NCI-H748 treated with DMSO at 0.1 percent for 48 hours (cell line): ENCODE results near the gene HEATR3.

ENCODE experiments used
- DNase-seq: peaks from one replicate; lab custom pipeline; 2025; lab: John Stamatoyannopoulos, UW

Gene HEATR3, protein sequence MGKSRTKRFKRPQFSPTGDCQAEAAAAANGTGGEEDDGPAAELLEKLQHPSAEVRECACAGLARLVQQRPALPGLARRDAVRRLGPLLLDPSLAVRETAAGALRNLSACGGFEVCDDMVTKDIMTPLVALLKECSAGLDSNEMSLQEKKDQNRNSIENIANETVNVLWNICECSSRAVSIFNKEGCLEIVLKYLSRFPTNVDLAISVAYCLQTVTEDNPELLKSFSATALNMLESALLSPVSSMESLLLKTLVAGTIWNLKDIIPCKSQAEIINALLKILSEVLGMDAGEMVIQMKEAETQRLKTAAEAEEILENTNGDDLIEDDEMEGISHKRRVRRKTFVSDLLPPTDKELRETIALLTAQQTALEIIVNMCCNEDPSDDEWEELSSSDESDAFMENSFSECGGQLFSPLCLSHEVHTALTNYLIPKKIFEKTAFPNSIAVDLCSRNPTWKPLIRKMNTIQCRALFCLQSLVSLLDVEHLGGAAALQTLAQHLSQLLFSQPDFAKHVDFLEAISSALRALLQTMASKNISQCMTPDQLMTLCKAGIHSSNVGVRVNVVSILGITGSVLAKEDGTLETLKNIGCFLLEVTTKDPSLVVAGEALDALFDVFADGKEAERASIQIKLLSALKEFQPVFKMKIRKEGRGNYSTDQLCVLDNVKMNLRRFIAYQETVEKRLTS

GRCh38 chr16:50065624-50066481 lies at the start of gene HEATR3:
Gene HEATR3 (plus strand): TSS chr16:50065970. CDS start chr16:50066132, 162 bp downstream.
- peak; percentile 67 for DNase-seq

- no peak for DNase-seq
Measured at GRCh38 chr16:50017553-50017952, 48.2 kb upstream of the HEATR3 start.

- no peak for DNase-seq
Measured at GRCh38 chr16:50021544-50021943, 44.2 kb upstream of the HEATR3 start.

- no peak for DNase-seq
Measured at GRCh38 chr16:50023641-50024040, 42.1 kb upstream of the HEATR3 start.

GRCh38 chr16:50024207-50024606 lies 41.6 kb upstream of the HEATR3 start:
- DNase-seq: no peak

DNA sequence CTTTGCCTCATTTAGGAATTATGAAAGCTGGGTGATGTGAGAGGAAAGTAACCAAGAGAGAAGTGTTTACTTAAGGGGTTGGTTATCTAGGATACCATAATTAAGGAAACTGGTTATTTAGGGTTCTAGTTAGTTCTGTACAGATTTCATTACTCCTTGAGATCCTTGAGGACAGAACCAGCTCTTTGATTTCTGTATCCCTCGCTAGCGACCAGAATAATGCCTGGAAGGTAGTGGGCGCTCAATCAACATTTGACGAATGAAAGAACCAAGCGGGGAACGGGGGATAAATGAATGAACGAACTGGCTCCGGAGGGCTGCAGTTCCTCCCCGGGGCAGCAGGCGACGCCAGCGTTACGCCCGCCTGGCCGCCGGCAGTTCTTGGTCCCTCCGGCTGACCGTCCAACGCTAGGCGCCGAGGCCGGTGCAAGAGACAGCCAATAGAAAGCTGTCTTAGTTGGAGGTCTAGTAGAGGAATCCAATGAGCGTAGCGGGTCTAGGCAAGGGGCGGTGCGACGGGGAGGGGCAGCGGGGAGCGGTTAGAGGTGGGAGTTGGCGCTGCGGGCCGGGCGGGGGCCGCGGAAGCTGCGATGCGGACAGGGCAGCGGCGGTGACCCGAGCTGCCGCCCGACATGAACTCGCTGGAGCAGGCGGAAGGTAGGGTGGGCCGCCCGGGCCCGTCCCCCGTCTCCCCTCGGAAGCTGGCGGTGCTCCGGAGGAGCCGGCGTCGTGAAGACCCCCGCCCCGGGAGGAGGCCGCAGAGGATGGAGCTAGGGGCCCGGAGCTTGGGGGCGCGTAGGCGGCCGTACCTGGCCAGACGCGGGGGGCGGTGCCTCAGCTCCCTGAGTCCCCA lies 40.9 kb upstream of the HEATR3 start, which contains the start of gene CNEP1R1:
CNEP1R1 (plus strand) TSS at position 542 of the 853 bp plus-strand sequence; CDS start at position 633, 91 bp downstream.
- peak; percentile 76 for DNase-seq

DNA sequence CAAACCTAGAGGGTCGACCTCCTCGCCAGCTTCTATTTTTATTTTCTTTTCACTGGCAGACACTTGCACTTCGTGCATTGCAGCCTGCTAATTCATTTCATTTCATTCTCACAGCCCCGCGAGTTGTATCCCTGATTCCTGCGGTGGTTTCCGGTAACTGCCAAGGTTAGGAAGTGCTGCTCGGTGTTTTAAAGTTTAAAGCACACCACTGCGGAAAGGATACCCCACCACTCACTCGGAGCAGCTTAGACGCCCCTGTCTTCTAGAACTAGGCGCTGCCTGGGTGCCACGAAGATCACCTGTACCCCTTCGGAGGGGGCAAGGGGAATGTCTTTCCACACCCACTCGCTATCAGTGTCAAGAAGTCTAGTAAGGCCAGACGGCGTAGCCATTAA lies 40.2 kb upstream of the HEATR3 start:
- no peak for DNase-seq

DNA sequence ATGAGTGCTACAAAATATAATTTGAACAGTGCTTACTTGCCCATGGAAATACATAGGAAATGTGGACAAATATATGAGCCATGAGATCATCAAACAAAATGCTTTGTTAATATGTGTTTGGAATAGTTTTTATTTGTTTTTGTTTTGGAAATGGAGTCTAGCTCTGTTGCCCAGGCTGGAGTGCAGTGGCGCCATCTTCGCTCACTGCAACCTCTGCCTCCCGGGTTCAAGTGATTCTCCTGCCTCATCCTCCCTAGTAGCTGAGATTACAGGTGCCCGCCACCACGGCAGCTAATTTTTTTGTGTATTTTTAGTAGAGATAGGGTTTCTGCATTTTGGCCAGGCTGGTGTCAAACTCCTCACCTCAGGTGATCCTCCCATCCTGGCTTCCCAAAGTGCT lies 37.9 kb upstream of the HEATR3 start:
- no peak for DNase-seq

- no peak for DNase-seq
Measured at GRCh38 chr16:50035468-50035992, 30.2 kb upstream of the HEATR3 start.

DNA sequence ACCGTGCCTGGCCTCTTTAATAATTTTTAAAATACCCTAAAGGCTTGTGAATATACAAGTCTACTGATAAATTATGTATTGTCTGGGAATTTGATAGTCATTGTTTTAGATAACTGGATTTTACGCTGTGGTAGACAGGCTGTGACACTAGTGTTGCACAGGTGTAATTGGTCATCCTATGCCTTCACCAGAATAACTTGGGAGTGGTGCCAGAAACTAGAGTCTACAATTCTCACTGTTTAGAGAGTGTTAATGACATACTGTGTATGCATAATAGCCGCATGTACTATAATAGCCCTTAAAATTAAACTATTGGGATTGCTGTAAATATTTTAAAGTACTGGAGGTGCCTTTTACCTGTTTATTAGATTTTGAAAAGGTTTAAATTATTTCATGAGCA lies 29.3 kb upstream of the HEATR3 start:
- no peak for DNase-seq

DNA sequence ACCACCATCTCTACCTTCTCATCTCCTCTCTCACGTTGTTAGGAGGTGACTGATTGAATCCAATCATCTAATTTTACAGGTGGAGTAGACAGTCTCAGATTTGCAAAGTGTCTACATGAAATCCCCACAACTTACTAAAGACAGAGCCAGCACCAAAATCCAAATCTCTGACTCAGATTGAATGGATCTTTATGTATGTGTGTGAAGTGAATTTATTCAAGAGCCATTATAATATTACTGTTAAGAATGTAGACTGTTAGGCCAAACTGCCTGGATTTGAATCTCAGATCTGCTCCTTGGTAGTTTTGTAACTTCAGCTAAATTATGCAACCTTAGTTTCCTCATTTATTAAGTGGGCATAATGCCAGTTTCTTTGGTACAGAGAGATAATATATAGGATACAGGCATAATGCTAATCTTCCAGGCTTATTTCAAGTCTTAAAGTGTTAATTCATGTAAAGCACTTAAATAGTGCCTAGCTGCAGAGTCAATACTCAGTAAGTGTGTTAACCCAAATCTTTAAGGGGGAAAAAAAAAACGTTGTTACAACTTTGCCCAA lies 28.0 kb upstream of the HEATR3 start:
- no peak for DNase-seq

DNA sequence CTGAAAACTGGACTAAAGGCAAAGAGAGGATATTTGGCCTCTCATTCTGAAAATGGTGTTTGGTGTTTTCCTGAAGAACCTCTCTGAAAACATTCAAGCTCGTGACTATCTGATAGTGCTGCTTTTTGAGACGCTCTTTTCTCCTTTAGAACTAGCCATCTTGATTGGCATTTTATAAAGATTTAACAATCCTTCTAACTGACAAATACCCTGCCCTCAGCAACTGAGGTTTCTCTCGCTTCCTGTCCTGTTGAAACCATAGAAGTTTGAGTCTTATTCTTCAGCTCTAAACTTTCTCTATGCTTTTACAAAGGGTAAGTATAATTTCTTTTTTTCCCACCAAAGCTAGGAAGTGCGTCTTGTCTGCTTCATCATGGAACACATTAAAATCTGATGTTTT lies 27.5 kb upstream of the HEATR3 start:
- no peak for DNase-seq

DNA sequence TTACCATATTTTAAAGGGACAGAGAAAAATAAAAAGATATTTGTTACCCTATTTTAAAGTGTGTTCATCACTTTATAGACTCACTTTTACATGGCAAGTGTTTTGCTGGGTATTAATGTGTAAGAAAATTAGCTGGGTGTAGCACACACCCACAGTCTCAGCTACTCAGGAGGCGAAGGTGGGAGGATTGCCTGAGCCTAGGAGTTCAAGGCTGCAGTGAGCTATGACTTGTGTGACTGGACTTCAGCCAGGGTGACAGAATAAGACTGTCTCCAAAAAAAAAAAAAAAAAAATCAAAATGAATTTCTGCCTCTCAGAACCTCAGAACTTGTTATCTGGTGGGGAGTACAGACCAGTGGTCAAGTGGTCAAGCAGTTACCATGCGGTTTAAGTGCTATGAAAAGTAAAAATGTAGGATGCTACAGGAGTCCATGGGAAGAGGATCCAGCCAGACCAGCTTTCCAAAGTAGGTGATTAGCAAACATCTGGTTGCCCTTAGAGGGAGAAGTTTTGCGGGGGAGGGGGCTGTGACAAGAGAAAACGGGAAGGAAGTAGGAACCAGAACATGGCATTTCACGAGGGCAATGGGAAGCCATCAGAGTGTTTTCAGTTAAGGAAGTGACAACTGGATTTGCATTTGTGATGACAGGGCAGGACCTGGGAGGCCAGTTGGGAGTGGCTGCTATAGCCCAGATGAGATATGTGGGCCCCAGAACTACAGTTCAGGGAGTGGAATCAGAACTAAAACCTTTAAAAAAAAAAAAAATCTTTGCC lies 26.8 kb upstream of the HEATR3 start:
- DNase-seq: no peak

- DNase-seq: no peak
Measured at GRCh38 chr16:50040018-50040417, 25.8 kb upstream of the HEATR3 start.

GRCh38 chr16:50040710-50041109 lies 25.1 kb upstream of the HEATR3 start:
- no peak for DNase-seq

GRCh38 chr16:50043358-50043757 lies 22.4 kb upstream of the HEATR3 start:
- no peak for DNase-seq

DNA sequence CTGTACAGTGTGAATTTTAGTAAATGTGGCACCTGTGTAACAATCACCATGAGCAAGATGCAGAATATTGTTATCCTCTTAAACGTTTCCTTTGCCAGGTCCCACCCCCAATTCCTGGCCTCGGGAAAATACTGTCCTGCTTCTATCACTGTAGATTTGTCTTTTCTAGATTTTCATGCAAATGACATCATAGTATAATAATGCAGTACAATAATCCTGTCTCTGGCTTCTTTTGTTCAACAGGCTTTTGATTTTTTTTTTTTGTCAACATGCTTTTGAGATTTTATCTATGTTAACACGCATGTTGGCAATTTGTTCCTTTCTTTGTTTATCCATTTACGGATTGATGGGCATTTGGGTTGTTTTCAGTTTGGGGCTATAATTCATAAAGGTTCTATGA lies 20.4 kb upstream of the HEATR3 start:
- no peak for DNase-seq

DNA sequence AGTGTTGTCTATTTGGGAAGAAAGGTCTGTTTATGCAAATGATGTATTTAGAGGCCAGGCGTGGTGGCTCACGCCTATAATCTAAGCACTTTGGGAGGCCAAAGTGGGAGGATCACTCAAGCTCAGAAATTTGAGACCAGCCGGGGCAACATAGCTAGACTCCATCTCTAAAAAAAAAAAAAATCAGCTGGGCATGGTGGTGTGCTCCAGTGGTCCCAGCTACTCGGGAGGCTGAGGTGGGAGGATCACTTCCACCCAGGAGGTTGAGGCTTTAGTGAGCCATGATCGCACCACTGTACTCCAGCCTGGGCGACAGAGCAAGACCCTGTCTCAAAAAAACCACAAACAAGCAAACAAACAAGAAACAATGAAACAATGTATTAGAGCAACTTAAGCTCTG lies 18.9 kb upstream of the HEATR3 start:
- DNase-seq: no peak

- no peak for DNase-seq
Measured at GRCh38 chr16:50047864-50048263, 17.9 kb upstream of the HEATR3 start.

DNA sequence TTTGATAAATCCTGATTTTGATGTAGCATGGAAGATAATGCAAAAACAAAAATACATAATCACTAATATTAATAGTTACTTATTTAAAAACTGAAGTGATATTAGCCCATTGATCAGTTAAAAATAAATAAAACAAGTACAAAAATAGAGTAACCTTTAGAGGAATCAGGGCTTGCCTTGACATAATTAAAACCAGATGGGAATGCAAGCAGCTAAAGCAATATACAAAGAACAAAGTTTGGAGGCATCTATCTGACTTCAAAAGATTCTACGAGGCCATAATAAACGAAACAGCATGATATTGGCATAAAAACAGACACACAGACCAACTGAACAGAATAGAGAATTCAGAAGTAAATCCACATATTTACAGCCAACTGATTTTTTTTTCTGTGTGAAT lies 15.0 kb upstream of the HEATR3 start:
- no peak for DNase-seq
